ENCODE results near the gene FBF1. TPM values are rescaled to one million over a fixed set of nuclear protein-coding genes. Genes with fewer than 3 reads are reported as not detected.
"Not testable (repeated sequence)": the region's sequence is repeated elsewhere in the genome, so short reads cannot be mapped to it uniquely, and the experiment has no call there.

Gene FBF1
- total and polyA plus RNA-seq, 2 experiments from 2014 or later: 11.8 to 13.8 TPM

GRCh38 chr17:75980188-75981018 is 39.6 kb upstream of the FBF1 start:
- Histone ChIP-seq H3K4me1 (ENCODE audit: low read depth) (peaks cover 12% of the 10 kb centered on the region), H3K27ac (peak overlapping the region; percentile 97), H3K4me3 (peak overlapping the region; percentile 52), H3K36me3 (no peaks in the 10 kb centered on the region), H3K9me3 (ENCODE audit: low read depth) (no peaks in the 10 kb centered on the region), H3K27me3 (no peaks in the 10 kb centered on the region)
- no peak for DNase-seq (ENCODE audit: low read depth in 1 of 2, low spot score in 1 of 2)
- TF ChIP-seq CTCF (IDR thresholded peaks at IDR 0.05; ENCODE audit: low read depth, low read length): no peak

GRCh38 chr17:75979705-75980187 is 38.9 kb upstream of the FBF1 start:
- Histone ChIP-seq H3K4me3 (peak overlapping the region; percentile 52), H3K4me1 (ENCODE audit: low read depth) (peaks cover 12% of the 10 kb centered on the region), H3K9me3 (ENCODE audit: low read depth) (no peaks in the 10 kb centered on the region), H3K36me3 (no peaks in the 10 kb centered on the region), H3K27me3 (no peaks in the 10 kb centered on the region), H3K27ac (peak overlapping the region; percentile 97)
- no peak for DNase-seq (ENCODE audit: low read depth in 1 of 2, low spot score in 1 of 2)
- TF ChIP-seq CTCF (IDR thresholded peaks at IDR 0.05; ENCODE audit: low read depth, low read length): no peak

GRCh38 chr17:75978938-75979704 is 38.3 kb upstream of the FBF1 start, which contains the start of the genes ACOX1 and TEN1:
ACOX1 (minus strand) TSS chr17:75979166; CDS start chr17:75979073, 93 bp downstream.
TEN1 (plus strand) TSS chr17:75979240; CDS start chr17:75986193, 6,953 bp downstream.
- H3K27me3 ChIP-seq: no peaks in the 10 kb centered on the region
- TF ChIP-seq CTCF (IDR thresholded peaks at IDR 0.05; ENCODE audit: low read depth, low read length): peak; percentile 26
- peak; percentile 98 for DNase-seq (ENCODE audit: low read depth in 1 of 2, low spot score in 1 of 2)
- peaks cover 12% of the 10 kb centered on the region for H3K4me1 ChIP-seq (ENCODE audit: low read depth)
- H3K9me3 ChIP-seq (ENCODE audit: low read depth): no peaks in the 10 kb centered on the region
- no peaks in the 10 kb centered on the region for H3K36me3 ChIP-seq
- H3K27ac ChIP-seq: peak within 1 kb of the TSS; percentile 97
- peak within 1 kb of the TSS; percentile 52 for H3K4me3 ChIP-seq

GRCh38 chr17:75976175-75976848 is 35.5 kb upstream of the FBF1 start:
- H3K27me3 ChIP-seq: no peaks in the 10 kb centered on the region
- peaks cover 12% of the 10 kb centered on the region for H3K4me1 ChIP-seq (ENCODE audit: low read depth)
- no peak for DNase-seq (ENCODE audit: low read depth in 1 of 2, low spot score in 1 of 2)
- no peaks in the 10 kb centered on the region for H3K9me3 ChIP-seq (ENCODE audit: low read depth)
- no peak overlapping the region for H3K27ac ChIP-seq
- H3K36me3 ChIP-seq: no peaks in the 10 kb centered on the region
- no peak overlapping the region for H3K4me3 ChIP-seq
- no peak for TF ChIP-seq CTCF (IDR thresholded peaks at IDR 0.05; ENCODE audit: low read depth, low read length)

GRCh38 chr17:75975757-75976174 is 34.9 kb upstream of the FBF1 start:
- no peaks in the 10 kb centered on the region for H3K27me3 ChIP-seq
- DNase-seq (ENCODE audit: low read depth in 1 of 2, low spot score in 1 of 2): no peak
- peaks cover 12% of the 10 kb centered on the region for H3K4me1 ChIP-seq (ENCODE audit: low read depth)
- H3K27ac ChIP-seq: no peak overlapping the region
- H3K4me3 ChIP-seq: no peak overlapping the region
- TF ChIP-seq CTCF (IDR thresholded peaks at IDR 0.05; ENCODE audit: low read depth, low read length): no peak
- H3K36me3 ChIP-seq: no peaks in the 10 kb centered on the region
- H3K9me3 ChIP-seq (ENCODE audit: low read depth): no peaks in the 10 kb centered on the region

GRCh38 chr17:75975187-75975586 is 34.3 kb upstream of the FBF1 start:
- not testable (repeated sequence) for H3K36me3 ChIP-seq; DNase-seq (ENCODE audit: low read depth in 1 of 2, low spot score in 1 of 2); H3K4me3 ChIP-seq; H3K27me3 ChIP-seq; H3K27ac ChIP-seq; H3K9me3 ChIP-seq (ENCODE audit: low read depth)
- H3K4me1 ChIP-seq (ENCODE audit: low read depth): peaks cover 12% of the 10 kb centered on the region
